ENCODE results near the gene SHISA7.

SHISA7 gene

GRCh38 chr19:55443045-55443823 lies at the start of gene SHISA7:
Gene SHISA7, minus strand, starts transcription at chr19:55443300. Its CDS starts 437 bp downstream, at chr19:55442863.
- H3K4me3 ChIP-seq (ENCODE audit: low read depth, low read length): no peak within 1 kb of the TSS
- no peak for TF ChIP-seq CTCF (IDR thresholded peaks at IDR 0.05; ENCODE audit: borderline replicate concordance, insufficient read depth, low read depth, low read length)

GRCh38 chr19:55492362-55492944 lies 49.4 kb upstream of the SHISA7 start:
- no peak for TF ChIP-seq CTCF (IDR thresholded peaks at IDR 0.05; ENCODE audit: borderline replicate concordance, insufficient read depth, low read depth, low read length)
- no peak overlapping the region for H3K4me3 ChIP-seq (ENCODE audit: low read depth, low read length)

- no peak for TF ChIP-seq CTCF (IDR thresholded peaks at IDR 0.05; ENCODE audit: borderline replicate concordance, insufficient read depth, low read depth, low read length)
- no peak overlapping the region for H3K4me3 ChIP-seq (ENCODE audit: low read depth, low read length)
Observed at GRCh38 chr19:55491546-55492360, 48.7 kb upstream of the SHISA7 start.

- no peak overlapping the region for H3K4me3 ChIP-seq (ENCODE audit: low read depth, low read length)
- TF ChIP-seq CTCF (IDR thresholded peaks at IDR 0.05; ENCODE audit: borderline replicate concordance, insufficient read depth, low read depth, low read length): no peak
Observed at GRCh38 chr19:55490478-55491432, 47.7 kb upstream of the SHISA7 start.

GRCh38 chr19:55489711-55490477 lies 46.8 kb upstream of the SHISA7 start:
- H3K4me3 ChIP-seq (ENCODE audit: low read depth, low read length): no peak overlapping the region
- no peak for TF ChIP-seq CTCF (IDR thresholded peaks at IDR 0.05; ENCODE audit: borderline replicate concordance, insufficient read depth, low read depth, low read length)

Data from GM12875 (cell line).